Measurements from ENCODE around the gene SLC22A23.

DNA sequence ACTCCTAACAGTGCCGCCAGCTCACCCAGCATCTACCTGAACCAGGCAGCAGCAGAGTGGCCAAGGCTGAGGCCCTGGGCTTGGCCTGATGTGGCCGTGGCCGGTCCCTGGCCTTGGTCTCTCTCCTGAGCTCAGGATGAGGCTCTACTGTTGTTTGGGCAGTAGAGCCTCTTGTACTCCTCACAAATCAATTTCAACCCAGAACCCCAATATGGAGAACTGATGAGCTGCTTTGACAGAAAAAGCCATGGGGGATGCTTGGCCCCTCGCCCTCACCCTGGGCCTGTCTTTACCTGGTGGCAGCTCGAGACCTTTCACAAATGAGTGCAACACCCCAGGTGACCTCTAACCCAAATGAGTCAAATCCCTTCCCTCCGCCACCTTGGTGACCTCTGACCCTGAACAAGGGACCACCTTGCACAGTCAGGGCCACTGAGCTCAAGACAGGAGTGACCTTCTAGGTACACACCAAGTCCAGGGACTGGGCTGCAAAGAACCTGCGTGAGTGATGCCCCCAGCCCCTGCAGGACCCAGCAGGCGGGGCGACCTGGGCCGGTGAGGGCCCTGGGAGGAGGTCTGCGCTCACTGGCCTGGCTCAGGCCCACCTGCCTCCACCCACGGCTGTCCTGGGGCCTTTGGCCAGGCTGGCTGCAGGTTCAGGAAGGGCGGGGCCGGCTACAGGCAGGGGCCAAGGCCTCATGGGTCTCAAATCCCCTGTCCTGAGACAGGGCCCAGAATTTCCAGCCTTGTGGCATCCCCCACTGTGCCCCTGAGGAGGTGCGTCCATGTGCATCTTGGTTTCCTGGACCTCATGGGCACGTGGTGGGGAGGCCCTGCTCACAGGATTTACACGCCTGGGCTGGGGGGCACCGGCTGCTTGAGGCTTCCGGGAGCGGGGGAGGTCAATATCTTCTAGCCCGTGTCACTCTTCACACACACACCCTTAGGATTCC lies 167.9 kb downstream of the SLC22A23 start:
- TF ChIP-seq, protein P1, sequence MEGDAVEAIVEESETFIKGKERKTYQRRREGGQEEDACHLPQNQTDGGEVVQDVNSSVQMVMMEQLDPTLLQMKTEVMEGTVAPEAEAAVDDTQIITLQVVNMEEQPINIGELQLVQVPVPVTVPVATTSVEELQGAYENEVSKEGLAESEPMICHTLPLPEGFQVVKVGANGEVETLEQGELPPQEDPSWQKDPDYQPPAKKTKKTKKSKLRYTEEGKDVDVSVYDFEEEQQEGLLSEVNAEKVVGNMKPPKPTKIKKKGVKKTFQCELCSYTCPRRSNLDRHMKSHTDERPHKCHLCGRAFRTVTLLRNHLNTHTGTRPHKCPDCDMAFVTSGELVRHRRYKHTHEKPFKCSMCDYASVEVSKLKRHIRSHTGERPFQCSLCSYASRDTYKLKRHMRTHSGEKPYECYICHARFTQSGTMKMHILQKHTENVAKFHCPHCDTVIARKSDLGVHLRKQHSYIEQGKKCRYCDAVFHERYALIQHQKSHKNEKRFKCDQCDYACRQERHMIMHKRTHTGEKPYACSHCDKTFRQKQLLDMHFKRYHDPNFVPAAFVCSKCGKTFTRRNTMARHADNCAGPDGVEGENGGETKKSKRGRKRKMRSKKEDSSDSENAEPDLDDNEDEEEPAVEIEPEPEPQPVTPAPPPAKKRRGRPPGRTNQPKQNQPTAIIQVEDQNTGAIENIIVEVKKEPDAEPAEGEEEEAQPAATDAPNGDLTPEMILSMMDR (IDR thresholded peaks at IDR 0.05): no peak
- no peak for TF ChIP-seq EZH2 (IDR thresholded peaks at IDR 0.05; ENCODE audit: borderline replicate concordance, insufficient read depth, low read depth, low read length, poor library complexity, severe bottlenecking)
